Gastroesophageal sphincter (tissue), 4 donors: ENCODE results near the gene CRTC3. TPM values are rescaled to one million over a fixed set of nuclear protein-coding genes. Genes with fewer than 3 reads are reported as not detected.

ENCODE experiments used
- ATAC-seq: fragments of 150-250 bp; one replicate; pipeline ENCODE4 v1.9.1; 2016; ENCODE audit warnings: mild to moderate bottlenecking, moderate library complexity
- H3K27ac ChIP-seq, 4 donors: fragments of 200-600 bp; sonication (generic) in 3 of 4; 1 replicate in 3 of 4; 2 replicates in 1 of 4; pipeline ENCODE4 v1.5.1; 2016 to 2019
- H3K27me3 ChIP-seq: fragments of 200-600 bp; sonication (generic); one replicate; pipeline ENCODE4 v1.5.1; 2019
- H3K36me3 ChIP-seq, 2 donors: fragments of 200-600 bp; sonication (generic); one replicate each; pipeline ENCODE4 v1.5.1; 2019; ENCODE audit warnings: control low read depth in 1 of 2
- H3K4me1 ChIP-seq, 3 donors: fragments of 200-600 bp; sonication (generic); 1 replicate in 2 of 3; 2 replicates in 1 of 3; pipeline ENCODE4 v1.5.1; 2016 to 2019; ENCODE audit warnings: control low read depth in 2 of 3
- H3K4me3 ChIP-seq, 2 donors: fragments of 200-600 bp; sonication (generic); one replicate each; pipeline ENCODE4 v1.5.1; 2019; ENCODE audit warnings: mild to moderate bottlenecking in 1 of 2, moderate library complexity in 1 of 2
- H3K9me3 ChIP-seq, 3 donors: fragments of 200-600 bp; sonication (generic); one replicate each; pipeline ENCODE4 v1.5.1; 2017 to 2019; ENCODE audit warnings: control low read depth in 2 of 3
- EP300 ChIP-seq: sonication (generic); formaldehyde crosslinking; IDR thresholded peaks from one replicate; pipeline ENCODE4 v1.6.1; 2017; ENCODE audit warnings: antibody characterized with exemption, mild to moderate bottlenecking
- POLR2A ChIP-seq, 2 donors: fragments of 450-650 bp; IDR thresholded peaks; one replicate each; pipeline ENCODE4 v1.6.1; 2017; ENCODE audit warnings: antibody characterized with exemption in 2 of 2, mild to moderate bottlenecking in 2 of 2, moderate library complexity in 1 of 2
- POLR2AphosphoS5 ChIP-seq: sonication (generic); formaldehyde crosslinking; IDR thresholded peaks from one replicate; pipeline ENCODE4 v1.6.1; 2017; ENCODE audit warnings: antibody characterized with exemption
- WGBS, 2 donors: methylation state at CpG; one replicate each; pipeline ENCODE4 v1.1.5; 2018; ENCODE audit warnings: low coverage in 1 of 2; 5-methylcytosine and 5-hydroxymethylcytosine counted together
- total RNA-seq, 4 donors: library from RNA; depleted of rRNA; stranded (reverse); fragments of >200 nt; gene quantifications; one replicate each; pipeline ENCODE4 v1.1.0, GENCODE V29; 2016
- TF ChIP-seq, protein P1 (sequence below), 4 experiments: fragments of 200-600 bp in 2 of 4; fragments of 450-650 bp in 2 of 4; sonication (generic) in 1 of 4; IDR thresholded peaks; one replicate each; pipeline ENCODE4 v1.5.1; 2017 to 2019; ENCODE audit warnings: antibody characterized with exemption in 4 of 4, mild to moderate bottlenecking in 2 of 4, moderate library complexity in 2 of 4

CRTC3 gene
- total RNA-seq, 4 donors from 2014 or later, result 44.5 to 68.6 (median 65.6) TPM

DNA sequence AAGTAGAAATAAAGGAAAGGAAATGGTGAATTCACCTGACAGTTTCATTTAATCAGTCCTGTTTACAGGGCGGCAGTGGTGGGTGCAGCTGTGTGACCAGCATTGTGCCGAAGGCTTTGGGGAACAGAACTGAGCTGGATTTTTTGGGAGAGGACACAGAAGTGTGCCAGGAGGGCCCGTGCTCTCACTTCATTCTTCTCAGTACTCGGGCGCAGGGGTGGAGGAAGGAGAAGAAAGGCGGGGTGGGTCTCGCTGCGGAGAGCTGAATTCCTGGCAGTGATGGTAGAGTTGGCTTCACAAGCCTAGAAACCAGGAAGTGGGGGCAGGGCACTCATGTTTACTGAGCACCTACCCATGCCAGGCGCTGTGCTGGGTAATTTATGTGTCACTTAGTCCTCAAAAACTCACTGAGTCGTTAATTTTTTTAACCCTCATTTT lies 64.6 kb downstream of the CRTC3 start:
- ATAC-seq, result peak; percentile 84
- Histone ChIP-seq H3K27ac (peak overlapping the region; percentile 58 to 80 (median 76)), H3K4me3 (no peak overlapping the region), H3K36me3 (no peaks in the 10 kb centered on the region), H3K27me3 (no peaks in the 10 kb centered on the region), H3K4me1 (peaks cover 5 to 99% (median 21%) of the 10 kb centered on the region in 3 donors), H3K9me3 (no peaks in the 10 kb centered on the region)
- WGBS, 2 donors, result 57 to 68% methylated on average over 3 to 6 of the region's 10 CpGs
- TF ChIP-seq EP300 (no peak), POLR2AphosphoS5 (peak; percentile 92), POLR2A (IDR thresholded peaks at IDR 0.05) (no peak)
- TF ChIP-seq, protein P1, sequence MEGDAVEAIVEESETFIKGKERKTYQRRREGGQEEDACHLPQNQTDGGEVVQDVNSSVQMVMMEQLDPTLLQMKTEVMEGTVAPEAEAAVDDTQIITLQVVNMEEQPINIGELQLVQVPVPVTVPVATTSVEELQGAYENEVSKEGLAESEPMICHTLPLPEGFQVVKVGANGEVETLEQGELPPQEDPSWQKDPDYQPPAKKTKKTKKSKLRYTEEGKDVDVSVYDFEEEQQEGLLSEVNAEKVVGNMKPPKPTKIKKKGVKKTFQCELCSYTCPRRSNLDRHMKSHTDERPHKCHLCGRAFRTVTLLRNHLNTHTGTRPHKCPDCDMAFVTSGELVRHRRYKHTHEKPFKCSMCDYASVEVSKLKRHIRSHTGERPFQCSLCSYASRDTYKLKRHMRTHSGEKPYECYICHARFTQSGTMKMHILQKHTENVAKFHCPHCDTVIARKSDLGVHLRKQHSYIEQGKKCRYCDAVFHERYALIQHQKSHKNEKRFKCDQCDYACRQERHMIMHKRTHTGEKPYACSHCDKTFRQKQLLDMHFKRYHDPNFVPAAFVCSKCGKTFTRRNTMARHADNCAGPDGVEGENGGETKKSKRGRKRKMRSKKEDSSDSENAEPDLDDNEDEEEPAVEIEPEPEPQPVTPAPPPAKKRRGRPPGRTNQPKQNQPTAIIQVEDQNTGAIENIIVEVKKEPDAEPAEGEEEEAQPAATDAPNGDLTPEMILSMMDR (IDR thresholded peaks at IDR 0.05), result no peak

DNA sequence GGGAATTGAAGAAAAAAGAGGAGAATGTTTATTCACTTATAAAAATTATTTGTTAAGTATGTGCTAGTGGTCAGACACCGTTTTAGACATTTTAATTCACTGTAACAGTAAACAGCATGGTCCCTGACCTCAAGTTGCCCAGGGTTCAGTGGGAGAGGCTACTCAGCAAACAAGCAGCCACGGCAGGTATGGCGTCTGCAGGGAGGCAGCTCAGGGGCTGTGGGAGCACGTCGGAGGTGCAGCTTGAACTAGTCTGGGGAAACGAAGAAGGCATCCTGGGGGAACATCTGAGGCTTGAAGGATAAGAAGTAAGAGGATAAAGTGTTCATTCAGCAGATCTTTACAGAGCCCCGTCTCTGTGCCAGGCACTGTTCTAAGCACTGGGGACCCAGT lies 66.0 kb downstream of the CRTC3 start:
- no peaks in the 10 kb centered on the region for H3K9me3 ChIP-seq
- no peak for ATAC-seq
- WGBS, 2 donors, result 74 to 81% methylated on average over 7 of the region's 7 CpGs
- H3K36me3 ChIP-seq, result peaks cover 0 to 6% of the 10 kb centered on the region in 2 donors
- peaks cover 5 to 100% (median 19%) of the 10 kb centered on the region in 3 donors for H3K4me1 ChIP-seq
- TF ChIP-seq POLR2AphosphoS5 (no peak), POLR2A (IDR thresholded peaks at IDR 0.05) (no peak), EP300 (no peak)
- TF ChIP-seq, protein P1 (IDR thresholded peaks at IDR 0.05), result no peak
- no peak overlapping the region for H3K4me3 ChIP-seq
- peak overlapping the region in 3 of 4 donors; percentile 57 to 75 (median 63) for H3K27ac ChIP-seq
- no peaks in the 10 kb centered on the region for H3K27me3 ChIP-seq

DNA sequence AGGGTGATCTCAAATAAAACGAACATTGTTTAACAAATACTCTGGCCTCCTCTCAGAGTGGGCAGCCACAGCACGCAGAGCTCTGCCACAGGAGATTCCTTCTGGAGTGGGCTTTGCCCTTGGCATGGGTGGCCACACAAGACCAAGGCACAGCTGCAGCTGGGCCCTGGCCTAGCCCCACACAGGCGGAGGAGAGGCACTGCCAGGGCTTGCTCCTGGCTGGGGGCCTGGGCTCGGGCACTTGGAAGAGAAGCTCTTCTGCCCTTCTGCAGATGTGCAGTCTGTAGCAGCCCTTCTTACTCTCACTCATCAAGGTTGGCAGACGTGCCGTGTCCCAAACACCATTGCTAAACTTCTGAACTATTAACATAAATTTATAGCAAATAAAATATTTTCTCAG lies 67.2 kb downstream of the CRTC3 start:
- 40 to 53% methylated on average over 2 of the region's 6 CpGs for WGBS, 2 donors
- no peak overlapping the region for H3K4me3 ChIP-seq
- TF ChIP-seq, protein P1 (IDR thresholded peaks at IDR 0.05), result no peak
- no peak for TF ChIP-seq POLR2A (IDR thresholded peaks at IDR 0.05)
- TF ChIP-seq POLR2AphosphoS5, result no peak
- TF ChIP-seq EP300, result no peak
- H3K9me3 ChIP-seq, result no peaks in the 10 kb centered on the region
- ATAC-seq, result no peak
- peak overlapping the region; percentile 2 to 75 (median 60) for H3K27ac ChIP-seq
- H3K27me3 ChIP-seq, result no peaks in the 10 kb centered on the region
- H3K36me3 ChIP-seq, result peaks cover 0 to 18% of the 10 kb centered on the region in 2 donors
- H3K4me1 ChIP-seq, result peaks cover 5 to 89% (median 19%) of the 10 kb centered on the region in 3 donors

DNA sequence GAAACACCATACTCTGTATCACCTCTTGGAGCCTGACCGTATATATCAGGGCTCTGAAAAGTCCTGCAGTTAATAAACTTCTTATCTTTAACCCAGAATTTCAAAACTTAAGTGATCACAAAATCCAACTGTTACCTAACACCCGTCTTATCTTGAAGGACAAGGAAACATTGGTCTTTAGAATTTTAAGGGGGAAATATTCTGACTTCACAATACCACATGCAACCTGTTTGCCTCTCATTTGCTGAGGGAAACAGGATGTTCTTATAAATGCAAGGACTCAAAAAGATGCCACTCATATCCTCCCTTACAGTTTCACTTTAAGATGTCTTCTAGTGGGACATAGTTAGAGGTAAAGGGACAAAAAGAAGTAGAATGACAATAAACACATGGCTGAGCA lies 67.9 kb downstream of the CRTC3 start:
- Histone ChIP-seq H3K9me3 (no peaks in the 10 kb centered on the region), H3K27ac (peak overlapping the region; percentile 2 to 75 (median 66)), H3K4me1 (peaks cover 5 to 82% (median 19%) of the 10 kb centered on the region in 3 donors), H3K27me3 (no peaks in the 10 kb centered on the region), H3K4me3 (no peak overlapping the region), H3K36me3 (peaks cover 0 to 24% of the 10 kb centered on the region in 2 donors)
- TF ChIP-seq POLR2A (IDR thresholded peaks at IDR 0.05) (no peak), POLR2AphosphoS5 (no peak), EP300 (no peak)
- TF ChIP-seq, protein P1 (IDR thresholded peaks at IDR 0.05), result no peak
- 78 to 100% methylated on average over 2 of the region's 2 CpGs for WGBS, 2 donors
- no peak for ATAC-seq

DNA sequence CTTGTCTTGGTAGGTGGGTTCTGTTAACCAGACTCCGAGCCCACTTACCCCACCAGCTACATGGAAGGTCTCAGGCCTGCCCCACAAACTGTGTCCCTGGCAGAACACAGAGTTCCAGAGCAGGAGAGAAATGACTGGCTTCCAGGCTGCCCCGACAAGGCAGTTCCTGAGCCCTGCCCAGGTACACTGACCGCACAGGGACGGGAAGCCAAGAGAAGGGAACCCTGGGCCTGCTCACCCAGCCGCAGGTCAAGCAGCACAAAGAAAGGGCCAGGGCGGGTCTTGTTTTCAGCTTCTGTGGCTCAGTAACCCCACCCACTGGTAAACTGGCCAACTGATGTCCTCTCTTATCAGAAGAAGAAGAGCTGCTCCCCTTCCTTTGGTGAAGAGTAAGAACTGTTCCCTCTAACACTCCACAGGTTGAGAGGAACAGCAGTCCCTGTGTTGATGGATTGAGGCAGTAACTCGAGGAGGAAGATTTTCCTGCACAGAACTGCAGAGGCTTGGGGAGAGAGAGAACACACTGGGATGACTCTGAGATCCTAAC lies 68.4 kb downstream of the CRTC3 start:
- WGBS, 2 donors, result 100% methylated on average over 1 of the region's 7 CpGs; no CpG with 5 or more reads in 1 of the 2 donors
- Histone ChIP-seq H3K4me1 (peaks cover 5 to 77% (median 19%) of the 10 kb centered on the region in 3 donors), H3K9me3 (no peaks in the 10 kb centered on the region), H3K4me3 (no peak overlapping the region), H3K36me3 (peaks cover 0 to 29% of the 10 kb centered on the region in 2 donors), H3K27ac (peak overlapping the region; percentile 2 to 75 (median 66)), H3K27me3 (no peaks in the 10 kb centered on the region)
- TF ChIP-seq POLR2AphosphoS5, result peak; percentile 16
- TF ChIP-seq, protein P1 (IDR thresholded peaks at IDR 0.05), result no peak
- ATAC-seq, result peak; percentile 54
